T47D (cell line): ENCODE measurements around the gene TMPRSS6.
A peak's percentile ranks its signal among the peaks of the same experiment; 100 is the strongest.

Source experiments
- DNase-seq, 2 experiments: peaks; one replicate each; pipeline versions ENCODE4 v3.0.0 to v3.0.0-alpha.2; 2011 to 2012; ENCODE audit warnings: low read depth in 1 of 2, low spot score in 1 of 2
- JUND ChIP-seq: IDR thresholded peaks from 2 replicates; pipeline ENCODE4 v1.6.1; 2012; ENCODE audit warnings: low read depth
- in situ Hi-C: cut with HindIII; loops from 2 replicates; pipeline ENCODE4 v1.10.0; 2016; ENCODE audit warnings: low sequenced_read_pairs, low pct_unique_long_range_greater_than_20kb

Gene TMPRSS6

GRCh38 chr22:37147186-37147990, 37.9 kb upstream of the TMPRSS6 start:
- in situ Hi-C loops = no loop called here
- DNase-seq = peak in 1 of 2 experiments; percentile 18
- TF ChIP-seq JUND = no peak

GRCh38 chr22:37146507-37147180, 37.1 kb upstream of the TMPRSS6 start:
- in situ Hi-C loops = no loop called here
- no peak for DNase-seq
- TF ChIP-seq JUND = no peak

GRCh38 chr22:37146051-37146385, 36.5 kb upstream of the TMPRSS6 start:
- no peak for DNase-seq
- no peak for TF ChIP-seq JUND
- in situ Hi-C loops = no loop called here

- no peak for TF ChIP-seq JUND
- in situ Hi-C loops = no loop called here
- no peak for DNase-seq
Observed at GRCh38 chr22:37145180-37146050, 35.9 kb upstream of the TMPRSS6 start.

GRCh38 chr22:37144180-37144554, 34.7 kb upstream of the TMPRSS6 start:
- DNase-seq = no peak
- no peak for TF ChIP-seq JUND
- in situ Hi-C loops = no loop called here

- no peak for TF ChIP-seq JUND
- in situ Hi-C loops = no loop called here
Observed at GRCh38 chr22:37141971-37142370, 32.5 kb upstream of the TMPRSS6 start.

GRCh38 chr22:37141476-37141875, 32.0 kb upstream of the TMPRSS6 start:
- DNase-seq = no peak
- in situ Hi-C loops = no loop called here

More at GRCh38 chr22:37141971-37142370, 32.5 kb upstream of the TMPRSS6 start:
- no peak for DNase-seq

GRCh38 chr22:37140686-37141323, 31.3 kb upstream of the TMPRSS6 start:
- no peak for DNase-seq
- in situ Hi-C loops = no loop called here
- TF ChIP-seq JUND = no peak

More at GRCh38 chr22:37141476-37141875, 32.0 kb upstream of the TMPRSS6 start:
- TF ChIP-seq JUND = no peak

- in situ Hi-C loops = no loop called here
- no peak for TF ChIP-seq JUND
- no peak for DNase-seq
Observed at GRCh38 chr22:37139762-37140161, 30.2 kb upstream of the TMPRSS6 start.

- in situ Hi-C loops = no loop called here
- TF ChIP-seq JUND = no peak
Observed at GRCh38 chr22:37138849-37139561, 29.5 kb upstream of the TMPRSS6 start.

GRCh38 chr22:37137903-37138665, 28.6 kb upstream of the TMPRSS6 start:
- no peak for TF ChIP-seq JUND
- in situ Hi-C loops = no loop called here
- no peak for DNase-seq

More at GRCh38 chr22:37138849-37139561, 29.5 kb upstream of the TMPRSS6 start:
- DNase-seq = no peak

- in situ Hi-C loops = no loop called here
- no peak for DNase-seq
- no peak for TF ChIP-seq JUND
Observed at GRCh38 chr22:37137131-37137530, 27.6 kb upstream of the TMPRSS6 start.
